ENCODE measurements around the gene EXOC7. TPM values are rescaled to one million over a fixed set of nuclear protein-coding genes. Genes with fewer than 3 reads are reported as not detected.

EXOC7 gene
- total and polyA plus RNA-seq, 2 donors (not counting 1 experiment from before 2014, with no cell fraction given): 66.8 to 88.8 TPM

GRCh38 chr17:76130473-76130872, 26.9 kb upstream of the EXOC7 start:
- H3K36me3 ChIP-seq (ENCODE audit: control insufficient read depth, insufficient read depth, low read length): no peaks in the 10 kb centered on the region
- no peak overlapping the region for H3K4me2 ChIP-seq (ENCODE audit: extremely low read depth, insufficient read depth, low read length)
- no peak overlapping the region for H3K9ac ChIP-seq (ENCODE audit: insufficient read depth, low read length)
- no peak overlapping the region for H2AFZ ChIP-seq (ENCODE audit: low read length)
- no peaks in the 10 kb centered on the region for H3K9me3 ChIP-seq (ENCODE audit: control insufficient read depth, insufficient read depth, low read depth, low read length)
- TF ChIP-seq EZH2 (IDR thresholded peaks at IDR 0.05; ENCODE audit: low read length, missing control alignments) (no peak), CTCF (conservative IDR thresholded peaks at IDR 0.05 in 1 of 2, IDR thresholded peaks at IDR 0.05 in 1 of 2; ENCODE audit: low read depth in 1 of 2, low read length in 2 of 2) (no peak)
- DNase-seq (ENCODE audit: low read depth in 2 of 2): no peak
- no peaks in the 10 kb centered on the region for H3K4me1 ChIP-seq (ENCODE audit: control insufficient read depth, extremely low read depth, insufficient read depth, low read length)
- H3K4me3 ChIP-seq (replicated peaks in 1 of 4; ENCODE audit: control extremely low read depth in 1 of 4, insufficient read depth in 1 of 4, low read depth in 3 of 4, low read length in 4 of 4): no peak overlapping the region
- H3K27ac ChIP-seq (ENCODE audit: insufficient read depth, low read length): no peak overlapping the region
- peaks cover 28% of the 10 kb centered on the region for H3K27me3 ChIP-seq (ENCODE audit: control insufficient read depth, insufficient read depth, low read length)
- no peaks in the 10 kb centered on the region for H3K79me2 ChIP-seq (ENCODE audit: control insufficient read depth, insufficient read depth, low read length)
- H4K20me1 ChIP-seq (ENCODE audit: control insufficient read depth, extremely low read depth, insufficient read depth, low read length): no peaks in the 10 kb centered on the region

GRCh38 chr17:76125922-76126321, 22.3 kb upstream of the EXOC7 start:
- TF ChIP-seq EZH2 (IDR thresholded peaks at IDR 0.05; ENCODE audit: low read length, missing control alignments) (no peak), CTCF (conservative IDR thresholded peaks at IDR 0.05 in 1 of 2, IDR thresholded peaks at IDR 0.05 in 1 of 2; ENCODE audit: low read depth in 1 of 2, low read length in 2 of 2) (no peak)
- no peak overlapping the region for H3K9ac ChIP-seq (ENCODE audit: insufficient read depth, low read length)
- H3K79me2 ChIP-seq (ENCODE audit: control insufficient read depth, insufficient read depth, low read length): no peaks in the 10 kb centered on the region
- no peaks in the 10 kb centered on the region for H3K9me3 ChIP-seq (ENCODE audit: control insufficient read depth, insufficient read depth, low read depth, low read length)
- H3K4me1 ChIP-seq (ENCODE audit: control insufficient read depth, extremely low read depth, insufficient read depth, low read length): no peaks in the 10 kb centered on the region
- no peak overlapping the region for H2AFZ ChIP-seq (ENCODE audit: low read length)
- H4K20me1 ChIP-seq (ENCODE audit: control insufficient read depth, extremely low read depth, insufficient read depth, low read length): no peaks in the 10 kb centered on the region
- no peak overlapping the region for H3K27ac ChIP-seq (ENCODE audit: insufficient read depth, low read length)
- H3K27me3 ChIP-seq (ENCODE audit: control insufficient read depth, insufficient read depth, low read length): peaks cover 6% of the 10 kb centered on the region
- H3K4me3 ChIP-seq (replicated peaks in 1 of 4; ENCODE audit: control extremely low read depth in 1 of 4, insufficient read depth in 1 of 4, low read depth in 3 of 4, low read length in 4 of 4): no peak overlapping the region
- DNase-seq (ENCODE audit: low read depth in 2 of 2): no peak
- no peak overlapping the region for H3K4me2 ChIP-seq (ENCODE audit: extremely low read depth, insufficient read depth, low read length)
- no peaks in the 10 kb centered on the region for H3K36me3 ChIP-seq (ENCODE audit: control insufficient read depth, insufficient read depth, low read length)

GRCh38 chr17:76125391-76125675, 21.7 kb upstream of the EXOC7 start:
- TF ChIP-seq EZH2 (IDR thresholded peaks at IDR 0.05; ENCODE audit: low read length, missing control alignments): no peak
- no peaks in the 10 kb centered on the region for H3K79me2 ChIP-seq (ENCODE audit: control insufficient read depth, insufficient read depth, low read length)
- H3K27me3 ChIP-seq (ENCODE audit: control insufficient read depth, insufficient read depth, low read length): peaks cover 5% of the 10 kb centered on the region
- H3K36me3 ChIP-seq (ENCODE audit: control insufficient read depth, insufficient read depth, low read length): no peaks in the 10 kb centered on the region
- H3K4me2 ChIP-seq (ENCODE audit: extremely low read depth, insufficient read depth, low read length): no peak overlapping the region
- H4K20me1 ChIP-seq (ENCODE audit: control insufficient read depth, extremely low read depth, insufficient read depth, low read length): no peaks in the 10 kb centered on the region
- no peak overlapping the region for H3K27ac ChIP-seq (ENCODE audit: insufficient read depth, low read length)
- no peak for DNase-seq (ENCODE audit: low read depth in 2 of 2)
- no peak overlapping the region for H3K4me3 ChIP-seq (replicated peaks in 1 of 4; ENCODE audit: control extremely low read depth in 1 of 4, insufficient read depth in 1 of 4, low read depth in 3 of 4, low read length in 4 of 4)
- no peaks in the 10 kb centered on the region for H3K9me3 ChIP-seq (ENCODE audit: control insufficient read depth, insufficient read depth, low read depth, low read length)
- no peaks in the 10 kb centered on the region for H3K4me1 ChIP-seq (ENCODE audit: control insufficient read depth, extremely low read depth, insufficient read depth, low read length)
- no peak overlapping the region for H3K9ac ChIP-seq (ENCODE audit: insufficient read depth, low read length)
- no peak overlapping the region for H2AFZ ChIP-seq (ENCODE audit: low read length)

Measured in fibroblast of lung (primary cell).